HG02938 (cell line): ENCODE measurements around the gene PRAC2.
"Not testable (repeated sequence)": the region's sequence is repeated elsewhere in the genome, so short reads cannot be mapped to it uniquely, and the experiment has no call there.

Experiments
- ATAC-seq: cut with Tn5 transposase; IDR thresholded peaks from one replicate; pipeline ENCODE4 v1.9.1; 2021; ENCODE audit warnings: mild to moderate bottlenecking, moderate library complexity; ENCODE audit not compliant: unreplicated experiment

Gene PRAC2

GRCh38 chr17:48722915-48723422 lies at the start of gene PRAC2:
Gene PRAC2, plus strand, starts transcription at chr17:48723185. Its CDS starts 1,226 bp downstream, at chr17:48724411.
- no peak for ATAC-seq

GRCh38 chr17:48676963-48677558 lies 45.9 kb upstream of the PRAC2 start:
- ATAC-seq, result no peak

- no peak for ATAC-seq
Measured at GRCh38 chr17:48678141-48678971, 44.6 kb upstream of the PRAC2 start.

GRCh38 chr17:48679385-48680096 lies 43.4 kb upstream of the PRAC2 start:
- ATAC-seq, result no peak

GRCh38 chr17:48681609-48682008 lies 41.4 kb upstream of the PRAC2 start:
- no peak for ATAC-seq

- no peak for ATAC-seq
Measured at GRCh38 chr17:48690655-48691054, 32.3 kb upstream of the PRAC2 start.

- no peak for ATAC-seq
Measured at GRCh38 chr17:48692049-48692448, 30.9 kb upstream of the PRAC2 start.

GRCh38 chr17:48693178-48693577 lies 29.8 kb upstream of the PRAC2 start:
- no peak for ATAC-seq

GRCh38 chr17:48701864-48702532 lies 21.0 kb upstream of the PRAC2 start:
- ATAC-seq, result no peak

- no peak for ATAC-seq
Measured at GRCh38 chr17:48704361-48705248, 18.4 kb upstream of the PRAC2 start.

- no peak for ATAC-seq
Measured at GRCh38 chr17:48711128-48711527, 11.9 kb upstream of the PRAC2 start.

- ATAC-seq, result no peak
Measured at GRCh38 chr17:48715496-48716399, 7.2 kb upstream of the PRAC2 start.

GRCh38 chr17:48716549-48716948 lies 6.4 kb upstream of the PRAC2 start:
- not testable (repeated sequence) for ATAC-seq

- no peak for ATAC-seq
Measured at GRCh38 chr17:48717367-48718226, 5.4 kb upstream of the PRAC2 start.

GRCh38 chr17:48718227-48718760 lies 4.7 kb upstream of the PRAC2 start:
- no peak for ATAC-seq

GRCh38 chr17:48718761-48719641 lies 4.0 kb upstream of the PRAC2 start:
- no peak for ATAC-seq
